PFSK-1 (cell line): ENCODE data around the gene KCNJ15.

Experiments
- FOXP2 ChIP-seq: optimal IDR thresholded peaks from 2 replicates; pipeline ENCODE3; 2011; ENCODE audit warnings: borderline replicate concordance, control low read depth, inconsistent platforms; ENCODE audit not compliant: insufficient read depth; ENCODE audit errors: extremely low read length, extremely low read depth
- POLR2AphosphoS5 ChIP-seq: IDR thresholded peaks from 2 replicates; pipeline ENCODE4 v1.6.1; 2012; ENCODE audit warnings: low read depth, mild to moderate bottlenecking, control low read depth, low read length, moderate library complexity
- SIN3A ChIP-seq: IDR thresholded peaks from 2 replicates; pipeline ENCODE4 v1.6.1; 2012; ENCODE audit warnings: mild to moderate bottlenecking, low read length, moderate library complexity, borderline replicate concordance; ENCODE audit not compliant: insufficient read depth
- TAF1 ChIP-seq: IDR thresholded peaks from 2 replicates; pipeline ENCODE4 v1.6.1; 2012; ENCODE audit warnings: low read length, control low read depth, borderline replicate concordance; ENCODE audit not compliant: insufficient read depth
- TF ChIP-seq, protein P1 (sequence below), 2 experiments: IDR thresholded peaks; 2 replicates each; pipeline versions ENCODE4 v1.6.1 to v1.8.0; 2011 to 2012; ENCODE audit warnings: low read depth in 2 of 2, low read length in 2 of 2, control low read depth in 1 of 2, inconsistent platforms in 1 of 2, mild to moderate bottlenecking in 1 of 2, moderate library complexity in 1 of 2; ENCODE audit not compliant: insufficient read depth in 1 of 2

Gene KCNJ15

DNA sequence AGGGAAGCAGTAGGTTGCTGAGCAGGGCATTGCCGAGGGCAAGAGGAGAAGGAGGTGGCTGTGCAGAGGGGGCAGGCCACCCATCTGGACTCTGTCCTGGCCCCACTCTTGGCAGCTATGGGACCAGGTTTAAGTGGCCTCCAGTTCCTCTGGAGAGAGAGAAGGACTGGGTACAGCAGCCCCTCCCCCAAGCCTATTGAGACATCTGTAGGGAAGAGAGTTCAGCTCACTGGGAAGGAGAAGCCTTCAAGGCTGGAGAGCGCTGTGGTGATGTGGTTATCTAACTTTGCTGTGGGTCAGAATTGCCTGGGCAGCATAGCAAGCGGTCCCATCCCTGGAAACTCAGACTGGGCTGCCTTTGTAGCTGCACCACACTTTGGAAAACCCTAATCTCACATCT, 93.9 kb downstream of the KCNJ15 start:
- TF ChIP-seq, protein P1, sequence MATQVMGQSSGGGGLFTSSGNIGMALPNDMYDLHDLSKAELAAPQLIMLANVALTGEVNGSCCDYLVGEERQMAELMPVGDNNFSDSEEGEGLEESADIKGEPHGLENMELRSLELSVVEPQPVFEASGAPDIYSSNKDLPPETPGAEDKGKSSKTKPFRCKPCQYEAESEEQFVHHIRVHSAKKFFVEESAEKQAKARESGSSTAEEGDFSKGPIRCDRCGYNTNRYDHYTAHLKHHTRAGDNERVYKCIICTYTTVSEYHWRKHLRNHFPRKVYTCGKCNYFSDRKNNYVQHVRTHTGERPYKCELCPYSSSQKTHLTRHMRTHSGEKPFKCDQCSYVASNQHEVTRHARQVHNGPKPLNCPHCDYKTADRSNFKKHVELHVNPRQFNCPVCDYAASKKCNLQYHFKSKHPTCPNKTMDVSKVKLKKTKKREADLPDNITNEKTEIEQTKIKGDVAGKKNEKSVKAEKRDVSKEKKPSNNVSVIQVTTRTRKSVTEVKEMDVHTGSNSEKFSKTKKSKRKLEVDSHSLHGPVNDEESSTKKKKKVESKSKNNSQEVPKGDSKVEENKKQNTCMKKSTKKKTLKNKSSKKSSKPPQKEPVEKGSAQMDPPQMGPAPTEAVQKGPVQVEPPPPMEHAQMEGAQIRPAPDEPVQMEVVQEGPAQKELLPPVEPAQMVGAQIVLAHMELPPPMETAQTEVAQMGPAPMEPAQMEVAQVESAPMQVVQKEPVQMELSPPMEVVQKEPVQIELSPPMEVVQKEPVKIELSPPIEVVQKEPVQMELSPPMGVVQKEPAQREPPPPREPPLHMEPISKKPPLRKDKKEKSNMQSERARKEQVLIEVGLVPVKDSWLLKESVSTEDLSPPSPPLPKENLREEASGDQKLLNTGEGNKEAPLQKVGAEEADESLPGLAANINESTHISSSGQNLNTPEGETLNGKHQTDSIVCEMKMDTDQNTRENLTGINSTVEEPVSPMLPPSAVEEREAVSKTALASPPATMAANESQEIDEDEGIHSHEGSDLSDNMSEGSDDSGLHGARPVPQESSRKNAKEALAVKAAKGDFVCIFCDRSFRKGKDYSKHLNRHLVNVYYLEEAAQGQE (IDR thresholded peaks at IDR 0.05; ENCODE audit: insufficient read depth in 1 of 2, low read depth in 2 of 2, low read length in 2 of 2) = no peak
- no peak for TF ChIP-seq FOXP2
- no peak for TF ChIP-seq SIN3A
- TF ChIP-seq POLR2AphosphoS5 = no peak
- no peak for TF ChIP-seq TAF1

GRCh38 chr21:38351176-38351959, 94.6 kb downstream of the KCNJ15 start:
- TF ChIP-seq TAF1 (no peak), POLR2AphosphoS5 (no peak), FOXP2 (no peak), SIN3A (no peak)
- TF ChIP-seq, protein P1 (IDR thresholded peaks at IDR 0.05; ENCODE audit: insufficient read depth in 1 of 2, low read depth in 2 of 2, low read length in 2 of 2) = no peak

GRCh38 chr21:38351961-38352521, 95.2 kb downstream of the KCNJ15 start:
- TF ChIP-seq POLR2AphosphoS5 (no peak), TAF1 (no peak)

DNA sequence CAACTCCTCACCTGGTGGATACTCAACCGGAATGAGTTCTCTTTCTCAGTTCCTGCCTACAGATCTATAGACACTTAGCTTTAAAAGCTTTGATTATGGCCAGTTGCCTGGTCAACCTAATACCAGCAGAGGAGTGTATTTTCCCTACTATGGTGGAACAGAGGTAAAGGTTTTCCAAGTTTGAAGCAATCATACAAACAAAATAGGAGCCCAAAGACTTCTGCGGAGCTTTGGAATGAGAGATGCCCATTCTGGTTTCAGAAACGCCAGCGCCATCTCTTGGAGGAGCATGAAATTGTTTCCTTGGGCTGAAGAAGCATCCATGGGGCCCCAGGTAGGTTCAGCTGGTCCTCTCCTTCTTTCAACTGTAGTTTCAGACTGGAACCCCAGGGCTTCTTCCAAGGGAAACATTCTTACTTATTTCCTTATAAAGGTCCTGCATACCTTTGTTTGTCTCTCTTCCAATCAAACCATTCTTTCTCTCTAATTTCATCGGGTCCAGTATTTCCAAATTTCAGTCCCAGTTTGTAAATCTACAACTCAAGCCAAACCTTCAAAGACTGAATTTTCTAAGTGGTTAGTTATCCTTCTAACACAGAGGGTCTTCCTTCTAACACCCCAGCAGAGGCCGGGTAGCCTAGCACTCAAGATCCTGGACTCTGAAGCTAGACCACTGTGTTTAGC, 95.9 kb downstream of the KCNJ15 start:
- TF ChIP-seq POLR2AphosphoS5 = no peak
- TF ChIP-seq SIN3A = no peak
- TF ChIP-seq TAF1 = no peak
- TF ChIP-seq, protein P1 (IDR thresholded peaks at IDR 0.05; ENCODE audit: insufficient read depth in 1 of 2, low read depth in 2 of 2, low read length in 2 of 2) = no peak
- no peak for TF ChIP-seq FOXP2

DNA sequence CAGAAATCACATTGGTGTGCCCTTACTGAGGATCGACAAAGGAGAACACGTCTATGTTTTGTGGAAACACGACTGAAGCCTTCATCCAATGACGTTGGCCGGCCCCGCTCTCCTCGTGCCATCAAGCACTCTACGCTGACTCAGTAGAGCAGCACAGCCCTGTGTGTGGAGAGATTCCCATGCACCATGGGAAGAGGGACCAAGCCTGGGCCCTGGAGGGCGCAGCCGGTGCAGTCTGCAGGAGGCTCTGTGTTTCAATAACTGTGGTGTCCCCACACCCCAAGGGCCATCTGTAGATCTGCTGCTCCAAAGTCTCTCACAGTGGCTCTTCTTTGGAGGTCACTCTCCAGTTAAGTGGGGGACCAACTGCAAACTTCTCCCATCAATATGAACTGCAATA, 97.4 kb downstream of the KCNJ15 start:
- TF ChIP-seq POLR2AphosphoS5 = no peak
- no peak for TF ChIP-seq SIN3A
- TF ChIP-seq, protein P1 (IDR thresholded peaks at IDR 0.05; ENCODE audit: insufficient read depth in 1 of 2, low read depth in 2 of 2, low read length in 2 of 2) = no peak
- no peak for TF ChIP-seq TAF1
- no peak for TF ChIP-seq FOXP2
